Measurements from ENCODE around the gene TRHDE.

DNA sequence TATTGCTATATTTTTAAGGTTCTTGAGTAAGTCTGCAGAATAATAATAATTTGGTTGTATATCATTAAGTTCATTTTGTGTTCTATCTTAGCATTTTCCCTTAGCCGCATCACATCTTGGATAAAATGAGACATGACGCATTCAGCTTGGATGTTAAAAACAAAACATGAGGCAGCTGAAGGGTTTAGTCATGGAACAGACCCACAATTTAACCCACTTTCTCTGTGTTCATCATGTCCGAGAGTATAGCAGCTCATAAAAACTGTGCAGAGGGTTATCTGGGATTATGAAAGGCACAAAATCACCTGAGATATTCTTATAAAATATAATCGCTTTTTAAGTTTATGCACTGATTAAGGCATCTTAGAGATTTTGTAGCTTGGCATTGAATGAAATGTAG lies 219.3 kb downstream of the TRHDE start:
- TF ChIP-seq, protein P1, sequence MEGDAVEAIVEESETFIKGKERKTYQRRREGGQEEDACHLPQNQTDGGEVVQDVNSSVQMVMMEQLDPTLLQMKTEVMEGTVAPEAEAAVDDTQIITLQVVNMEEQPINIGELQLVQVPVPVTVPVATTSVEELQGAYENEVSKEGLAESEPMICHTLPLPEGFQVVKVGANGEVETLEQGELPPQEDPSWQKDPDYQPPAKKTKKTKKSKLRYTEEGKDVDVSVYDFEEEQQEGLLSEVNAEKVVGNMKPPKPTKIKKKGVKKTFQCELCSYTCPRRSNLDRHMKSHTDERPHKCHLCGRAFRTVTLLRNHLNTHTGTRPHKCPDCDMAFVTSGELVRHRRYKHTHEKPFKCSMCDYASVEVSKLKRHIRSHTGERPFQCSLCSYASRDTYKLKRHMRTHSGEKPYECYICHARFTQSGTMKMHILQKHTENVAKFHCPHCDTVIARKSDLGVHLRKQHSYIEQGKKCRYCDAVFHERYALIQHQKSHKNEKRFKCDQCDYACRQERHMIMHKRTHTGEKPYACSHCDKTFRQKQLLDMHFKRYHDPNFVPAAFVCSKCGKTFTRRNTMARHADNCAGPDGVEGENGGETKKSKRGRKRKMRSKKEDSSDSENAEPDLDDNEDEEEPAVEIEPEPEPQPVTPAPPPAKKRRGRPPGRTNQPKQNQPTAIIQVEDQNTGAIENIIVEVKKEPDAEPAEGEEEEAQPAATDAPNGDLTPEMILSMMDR (IDR thresholded peaks at IDR 0.05): no peak
- TF ChIP-seq FOXP1 (CRISPR knock-in tag; IDR thresholded peaks at IDR 0.05; ENCODE audit: borderline replicate concordance): no peak
- no peak for TF ChIP-seq ZNF232 (CRISPR knock-in tag; IDR thresholded peaks at IDR 0.05)
- TF ChIP-seq FOXJ3 (CRISPR knock-in tag; IDR thresholded peaks at IDR 0.05; ENCODE audit: borderline replicate concordance): no peak
- no peak for TF ChIP-seq CREB1 (CRISPR knock-in tag; IDR thresholded peaks at IDR 0.05)
- TF ChIP-seq TP53 (CRISPR knock-in tag; IDR thresholded peaks at IDR 0.05): no peak
- TF ChIP-seq, protein P2, sequence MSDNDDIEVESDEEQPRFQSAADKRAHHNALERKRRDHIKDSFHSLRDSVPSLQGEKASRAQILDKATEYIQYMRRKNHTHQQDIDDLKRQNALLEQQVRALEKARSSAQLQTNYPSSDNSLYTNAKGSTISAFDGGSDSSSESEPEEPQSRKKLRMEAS (CRISPR knock-in tag; IDR thresholded peaks at IDR 0.05): no peak
- TF ChIP-seq, protein P3, sequence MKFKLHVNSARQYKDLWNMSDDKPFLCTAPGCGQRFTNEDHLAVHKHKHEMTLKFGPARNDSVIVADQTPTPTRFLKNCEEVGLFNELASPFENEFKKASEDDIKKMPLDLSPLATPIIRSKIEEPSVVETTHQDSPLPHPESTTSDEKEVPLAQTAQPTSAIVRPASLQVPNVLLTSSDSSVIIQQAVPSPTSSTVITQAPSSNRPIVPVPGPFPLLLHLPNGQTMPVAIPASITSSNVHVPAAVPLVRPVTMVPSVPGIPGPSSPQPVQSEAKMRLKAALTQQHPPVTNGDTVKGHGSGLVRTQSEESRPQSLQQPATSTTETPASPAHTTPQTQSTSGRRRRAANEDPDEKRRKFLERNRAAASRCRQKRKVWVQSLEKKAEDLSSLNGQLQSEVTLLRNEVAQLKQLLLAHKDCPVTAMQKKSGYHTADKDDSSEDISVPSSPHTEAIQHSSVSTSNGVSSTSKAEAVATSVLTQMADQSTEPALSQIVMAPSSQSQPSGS (CRISPR knock-in tag; IDR thresholded peaks at IDR 0.05; ENCODE audit: borderline replicate concordance, low read depth): no peak
- TF ChIP-seq, protein P4, sequence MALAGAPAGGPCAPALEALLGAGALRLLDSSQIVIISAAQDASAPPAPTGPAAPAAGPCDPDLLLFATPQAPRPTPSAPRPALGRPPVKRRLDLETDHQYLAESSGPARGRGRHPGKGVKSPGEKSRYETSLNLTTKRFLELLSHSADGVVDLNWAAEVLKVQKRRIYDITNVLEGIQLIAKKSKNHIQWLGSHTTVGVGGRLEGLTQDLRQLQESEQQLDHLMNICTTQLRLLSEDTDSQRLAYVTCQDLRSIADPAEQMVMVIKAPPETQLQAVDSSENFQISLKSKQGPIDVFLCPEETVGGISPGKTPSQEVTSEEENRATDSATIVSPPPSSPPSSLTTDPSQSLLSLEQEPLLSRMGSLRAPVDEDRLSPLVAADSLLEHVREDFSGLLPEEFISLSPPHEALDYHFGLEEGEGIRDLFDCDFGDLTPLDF (CRISPR knock-in tag; IDR thresholded peaks at IDR 0.05): no peak
- TF ChIP-seq, protein P5, sequence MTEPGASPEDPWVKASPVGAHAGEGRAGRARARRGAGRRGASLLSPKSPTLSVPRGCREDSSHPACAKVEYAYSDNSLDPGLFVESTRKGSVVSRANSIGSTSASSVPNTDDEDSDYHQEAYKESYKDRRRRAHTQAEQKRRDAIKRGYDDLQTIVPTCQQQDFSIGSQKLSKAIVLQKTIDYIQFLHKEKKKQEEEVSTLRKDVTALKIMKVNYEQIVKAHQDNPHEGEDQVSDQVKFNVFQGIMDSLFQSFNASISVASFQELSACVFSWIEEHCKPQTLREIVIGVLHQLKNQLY (CRISPR knock-in tag; IDR thresholded peaks at IDR 0.05): no peak
- TF ChIP-seq, protein P6, sequence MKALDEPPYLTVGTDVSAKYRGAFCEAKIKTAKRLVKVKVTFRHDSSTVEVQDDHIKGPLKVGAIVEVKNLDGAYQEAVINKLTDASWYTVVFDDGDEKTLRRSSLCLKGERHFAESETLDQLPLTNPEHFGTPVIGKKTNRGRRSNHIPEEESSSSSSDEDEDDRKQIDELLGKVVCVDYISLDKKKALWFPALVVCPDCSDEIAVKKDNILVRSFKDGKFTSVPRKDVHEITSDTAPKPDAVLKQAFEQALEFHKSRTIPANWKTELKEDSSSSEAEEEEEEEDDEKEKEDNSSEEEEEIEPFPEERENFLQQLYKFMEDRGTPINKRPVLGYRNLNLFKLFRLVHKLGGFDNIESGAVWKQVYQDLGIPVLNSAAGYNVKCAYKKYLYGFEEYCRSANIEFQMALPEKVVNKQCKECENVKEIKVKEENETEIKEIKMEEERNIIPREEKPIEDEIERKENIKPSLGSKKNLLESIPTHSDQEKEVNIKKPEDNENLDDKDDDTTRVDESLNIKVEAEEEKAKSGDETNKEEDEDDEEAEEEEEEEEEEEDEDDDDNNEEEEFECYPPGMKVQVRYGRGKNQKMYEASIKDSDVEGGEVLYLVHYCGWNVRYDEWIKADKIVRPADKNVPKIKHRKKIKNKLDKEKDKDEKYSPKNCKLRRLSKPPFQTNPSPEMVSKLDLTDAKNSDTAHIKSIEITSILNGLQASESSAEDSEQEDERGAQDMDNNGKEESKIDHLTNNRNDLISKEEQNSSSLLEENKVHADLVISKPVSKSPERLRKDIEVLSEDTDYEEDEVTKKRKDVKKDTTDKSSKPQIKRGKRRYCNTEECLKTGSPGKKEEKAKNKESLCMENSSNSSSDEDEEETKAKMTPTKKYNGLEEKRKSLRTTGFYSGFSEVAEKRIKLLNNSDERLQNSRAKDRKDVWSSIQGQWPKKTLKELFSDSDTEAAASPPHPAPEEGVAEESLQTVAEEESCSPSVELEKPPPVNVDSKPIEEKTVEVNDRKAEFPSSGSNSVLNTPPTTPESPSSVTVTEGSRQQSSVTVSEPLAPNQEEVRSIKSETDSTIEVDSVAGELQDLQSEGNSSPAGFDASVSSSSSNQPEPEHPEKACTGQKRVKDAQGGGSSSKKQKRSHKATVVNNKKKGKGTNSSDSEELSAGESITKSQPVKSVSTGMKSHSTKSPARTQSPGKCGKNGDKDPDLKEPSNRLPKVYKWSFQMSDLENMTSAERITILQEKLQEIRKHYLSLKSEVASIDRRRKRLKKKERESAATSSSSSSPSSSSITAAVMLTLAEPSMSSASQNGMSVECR (CRISPR knock-in tag; IDR thresholded peaks at IDR 0.05; ENCODE audit: borderline replicate concordance): no peak
- TF ChIP-seq ZNF416 (CRISPR knock-in tag; IDR thresholded peaks at IDR 0.05): no peak
- TF ChIP-seq, protein P7, sequence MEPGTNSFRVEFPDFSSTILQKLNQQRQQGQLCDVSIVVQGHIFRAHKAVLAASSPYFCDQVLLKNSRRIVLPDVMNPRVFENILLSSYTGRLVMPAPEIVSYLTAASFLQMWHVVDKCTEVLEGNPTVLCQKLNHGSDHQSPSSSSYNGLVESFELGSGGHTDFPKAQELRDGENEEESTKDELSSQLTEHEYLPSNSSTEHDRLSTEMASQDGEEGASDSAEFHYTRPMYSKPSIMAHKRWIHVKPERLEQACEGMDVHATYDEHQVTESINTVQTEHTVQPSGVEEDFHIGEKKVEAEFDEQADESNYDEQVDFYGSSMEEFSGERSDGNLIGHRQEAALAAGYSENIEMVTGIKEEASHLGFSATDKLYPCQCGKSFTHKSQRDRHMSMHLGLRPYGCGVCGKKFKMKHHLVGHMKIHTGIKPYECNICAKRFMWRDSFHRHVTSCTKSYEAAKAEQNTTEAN (CRISPR knock-in tag; IDR thresholded peaks at IDR 0.05): no peak
